SK-N-SH (cell line): ENCODE data around the gene EPHA5.

Experiments
- CHD2 ChIP-seq: fragments of 150-350 bp; IDR thresholded peaks from 2 replicates; pipeline ENCODE4 v1.6.1; 2018; ENCODE audit warnings: low read length; ENCODE audit not compliant: partially characterized antibody
- EP300 ChIP-seq, 2 experiments: IDR thresholded peaks; 2 replicates each; pipeline versions ENCODE4 v1.4.0 to v1.6.1; 2012; ENCODE audit warnings: borderline replicate concordance in 1 of 2, low read depth in 1 of 2, low read length in 1 of 2
- EZH2phosphoT487 ChIP-seq: fragments of 200-600 bp; sonication (generic); IDR thresholded peaks from 2 replicates; pipeline ENCODE4 v1.6.1; 2017; ENCODE audit warnings: low read depth, mixed run types, mild to moderate bottlenecking, antibody characterized with exemption, moderate library complexity, borderline replicate concordance
- FOSL2 ChIP-seq: IDR thresholded peaks from 2 replicates; pipeline ENCODE4 v1.4.0; 2012; ENCODE audit warnings: low read depth, mild to moderate bottlenecking, moderate library complexity, borderline replicate concordance
- GATA2 ChIP-seq: sonication (generic); formaldehyde crosslinking; IDR thresholded peaks from 2 replicates; pipeline ENCODE4 v1.5.0; 2020; ENCODE audit warnings: mild to moderate bottlenecking, missing genetic modification reagents
- MXI1 ChIP-seq: IDR thresholded peaks from 2 replicates; pipeline ENCODE4 v1.6.1; 2012; ENCODE audit warnings: mild to moderate bottlenecking, low read depth, low read length, improper control_type of control experiment
- POLR2AphosphoS5 ChIP-seq: IDR thresholded peaks from 2 replicates; pipeline ENCODE4 v1.6.1; 2012; ENCODE audit warnings: low read depth, low read length
- TF ChIP-seq, protein P1 (sequence below): fragments of 200-600 bp; sonication (generic); IDR thresholded peaks from 2 replicates; pipeline ENCODE4 v1.6.1; 2017; ENCODE audit warnings: antibody characterized with exemption, mild to moderate bottlenecking, moderate library complexity
- TF ChIP-seq, protein P2 (sequence below): IDR thresholded peaks from 2 replicates; pipeline ENCODE4 v1.4.0; 2012; ENCODE audit warnings: low read depth, borderline replicate concordance

DNA sequence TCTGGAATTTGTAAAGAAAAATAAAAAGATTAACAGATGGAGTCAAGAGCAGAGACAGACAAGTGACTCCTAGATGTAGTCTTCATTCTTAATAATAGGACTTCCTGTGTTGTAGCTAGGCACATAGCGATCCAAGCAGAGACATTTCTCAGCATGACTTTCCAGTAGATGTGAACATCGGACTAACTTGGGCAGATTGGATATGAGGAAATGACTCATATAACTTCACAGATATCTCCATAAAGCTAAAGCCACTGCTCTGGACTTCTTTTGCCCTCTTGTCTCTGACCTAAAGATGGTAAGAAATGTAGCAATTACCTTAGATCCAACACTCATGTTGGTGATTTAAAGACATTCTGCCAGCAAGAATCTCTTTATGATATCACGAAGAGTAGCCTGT is 131.7 kb downstream of the EPHA5 start:
- no peak for TF ChIP-seq EP300 (IDR thresholded peaks at IDR 0.05; ENCODE audit: borderline replicate concordance in 1 of 2, low read depth in 1 of 2, low read length in 1 of 2)
- no peak for TF ChIP-seq FOSL2
- TF ChIP-seq, protein P1, sequence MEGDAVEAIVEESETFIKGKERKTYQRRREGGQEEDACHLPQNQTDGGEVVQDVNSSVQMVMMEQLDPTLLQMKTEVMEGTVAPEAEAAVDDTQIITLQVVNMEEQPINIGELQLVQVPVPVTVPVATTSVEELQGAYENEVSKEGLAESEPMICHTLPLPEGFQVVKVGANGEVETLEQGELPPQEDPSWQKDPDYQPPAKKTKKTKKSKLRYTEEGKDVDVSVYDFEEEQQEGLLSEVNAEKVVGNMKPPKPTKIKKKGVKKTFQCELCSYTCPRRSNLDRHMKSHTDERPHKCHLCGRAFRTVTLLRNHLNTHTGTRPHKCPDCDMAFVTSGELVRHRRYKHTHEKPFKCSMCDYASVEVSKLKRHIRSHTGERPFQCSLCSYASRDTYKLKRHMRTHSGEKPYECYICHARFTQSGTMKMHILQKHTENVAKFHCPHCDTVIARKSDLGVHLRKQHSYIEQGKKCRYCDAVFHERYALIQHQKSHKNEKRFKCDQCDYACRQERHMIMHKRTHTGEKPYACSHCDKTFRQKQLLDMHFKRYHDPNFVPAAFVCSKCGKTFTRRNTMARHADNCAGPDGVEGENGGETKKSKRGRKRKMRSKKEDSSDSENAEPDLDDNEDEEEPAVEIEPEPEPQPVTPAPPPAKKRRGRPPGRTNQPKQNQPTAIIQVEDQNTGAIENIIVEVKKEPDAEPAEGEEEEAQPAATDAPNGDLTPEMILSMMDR: no peak
- TF ChIP-seq EZH2phosphoT487: no peak
- TF ChIP-seq, protein P2, sequence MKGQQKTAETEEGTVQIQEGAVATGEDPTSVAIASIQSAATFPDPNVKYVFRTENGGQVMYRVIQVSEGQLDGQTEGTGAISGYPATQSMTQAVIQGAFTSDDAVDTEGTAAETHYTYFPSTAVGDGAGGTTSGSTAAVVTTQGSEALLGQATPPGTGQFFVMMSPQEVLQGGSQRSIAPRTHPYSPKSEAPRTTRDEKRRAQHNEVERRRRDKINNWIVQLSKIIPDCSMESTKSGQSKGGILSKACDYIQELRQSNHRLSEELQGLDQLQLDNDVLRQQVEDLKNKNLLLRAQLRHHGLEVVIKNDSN: no peak
- TF ChIP-seq MXI1: no peak
- TF ChIP-seq GATA2 (CRISPR knock-in tag): no peak
- TF ChIP-seq POLR2AphosphoS5: no peak
- no peak for TF ChIP-seq CHD2
